Ovary (tissue), 3 donors: Measurements from ENCODE around the gene LY6G6D.

ENCODE experiments used
- POLR2A ChIP-seq: fragments of 450-650 bp; IDR thresholded peaks from one replicate; pipeline ENCODE4 v1.6.1; 2017; ENCODE audit warnings: antibody characterized with exemption, mild to moderate bottlenecking, moderate library complexity
- TF ChIP-seq, protein P1 (sequence below), 3 donors: fragments of 450-650 bp in 2 of 3; fragments of 200-600 bp in 1 of 3; IDR thresholded peaks; one replicate each; pipeline versions ENCODE4 v1.5.1 to v1.8.0; 2016 to 2022; ENCODE audit warnings: antibody characterized with exemption in 3 of 3, mild to moderate bottlenecking in 1 of 3
- donor health status: DM: no; HTN: no; CAD: no.

DNA sequence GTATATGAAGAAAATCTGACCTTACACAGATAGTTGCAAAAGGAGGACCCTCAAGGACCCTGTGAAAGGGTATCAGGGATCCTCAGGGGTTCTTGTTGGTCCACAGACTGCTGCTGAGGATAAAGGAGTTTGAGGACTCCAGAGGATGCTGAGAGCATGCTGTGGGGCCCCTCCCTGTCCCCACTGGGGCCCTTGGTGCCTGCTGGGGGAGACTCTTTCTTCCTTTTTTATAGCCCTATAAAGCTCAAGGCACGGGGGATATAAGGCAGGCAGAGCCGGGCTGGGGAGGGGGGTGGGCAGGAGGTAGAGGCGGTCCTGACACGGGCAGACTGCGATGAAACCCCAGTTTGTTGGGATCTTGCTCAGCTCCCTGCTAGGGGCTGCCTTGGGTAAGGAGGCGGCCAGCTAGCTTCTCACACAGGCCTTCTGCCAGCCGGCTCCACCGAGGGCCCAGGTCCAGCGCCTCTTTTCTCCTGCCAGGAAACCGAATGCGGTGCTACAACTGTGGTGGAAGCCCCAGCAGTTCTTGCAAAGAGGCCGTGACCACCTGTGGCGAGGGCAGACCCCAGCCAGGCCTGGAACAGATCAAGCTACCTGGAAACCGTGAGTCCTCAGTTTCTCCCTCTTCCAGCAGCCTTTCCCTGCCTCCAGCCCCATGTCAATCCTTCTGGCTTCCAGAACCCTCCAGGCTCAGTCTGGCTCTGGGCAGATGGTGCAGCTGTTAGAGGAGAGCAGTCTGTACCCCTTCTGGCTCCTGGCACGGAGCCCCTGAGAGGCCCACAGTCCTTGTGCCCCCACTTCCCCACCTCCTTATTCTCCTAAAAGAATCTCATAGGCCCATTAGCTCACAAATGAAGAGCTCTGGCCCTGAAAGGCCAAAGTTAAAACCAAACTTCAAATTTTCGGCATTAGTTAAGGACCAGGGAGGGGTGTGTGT is at the start of gene LY6G6D:
- TF ChIP-seq, protein P1, sequence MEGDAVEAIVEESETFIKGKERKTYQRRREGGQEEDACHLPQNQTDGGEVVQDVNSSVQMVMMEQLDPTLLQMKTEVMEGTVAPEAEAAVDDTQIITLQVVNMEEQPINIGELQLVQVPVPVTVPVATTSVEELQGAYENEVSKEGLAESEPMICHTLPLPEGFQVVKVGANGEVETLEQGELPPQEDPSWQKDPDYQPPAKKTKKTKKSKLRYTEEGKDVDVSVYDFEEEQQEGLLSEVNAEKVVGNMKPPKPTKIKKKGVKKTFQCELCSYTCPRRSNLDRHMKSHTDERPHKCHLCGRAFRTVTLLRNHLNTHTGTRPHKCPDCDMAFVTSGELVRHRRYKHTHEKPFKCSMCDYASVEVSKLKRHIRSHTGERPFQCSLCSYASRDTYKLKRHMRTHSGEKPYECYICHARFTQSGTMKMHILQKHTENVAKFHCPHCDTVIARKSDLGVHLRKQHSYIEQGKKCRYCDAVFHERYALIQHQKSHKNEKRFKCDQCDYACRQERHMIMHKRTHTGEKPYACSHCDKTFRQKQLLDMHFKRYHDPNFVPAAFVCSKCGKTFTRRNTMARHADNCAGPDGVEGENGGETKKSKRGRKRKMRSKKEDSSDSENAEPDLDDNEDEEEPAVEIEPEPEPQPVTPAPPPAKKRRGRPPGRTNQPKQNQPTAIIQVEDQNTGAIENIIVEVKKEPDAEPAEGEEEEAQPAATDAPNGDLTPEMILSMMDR (IDR thresholded peaks at IDR 0.05), result no peak
- no peak for TF ChIP-seq POLR2A
